GM18502 (cell line): ENCODE measurements around the gene CLMN.
"Not testable (repeated sequence)": the region's sequence is repeated elsewhere in the genome, so short reads cannot be mapped to it uniquely, and the experiment has no call there.

ENCODE experiments used
- ATAC-seq: cut with Tn5 transposase; IDR thresholded peaks from one replicate; pipeline ENCODE4 v1.9.1; 2021; ENCODE audit warnings: mild to moderate bottlenecking; ENCODE audit not compliant: unreplicated experiment, poor library complexity

Gene CLMN

GRCh38 chr14:95291859-95292542 lies 27.7 kb downstream of the CLMN start:
- ATAC-seq: no peak

- ATAC-seq: no peak
These were observed 28.8 kb downstream of the CLMN start for GRCh38 chr14:95290871-95291431.

DNA sequence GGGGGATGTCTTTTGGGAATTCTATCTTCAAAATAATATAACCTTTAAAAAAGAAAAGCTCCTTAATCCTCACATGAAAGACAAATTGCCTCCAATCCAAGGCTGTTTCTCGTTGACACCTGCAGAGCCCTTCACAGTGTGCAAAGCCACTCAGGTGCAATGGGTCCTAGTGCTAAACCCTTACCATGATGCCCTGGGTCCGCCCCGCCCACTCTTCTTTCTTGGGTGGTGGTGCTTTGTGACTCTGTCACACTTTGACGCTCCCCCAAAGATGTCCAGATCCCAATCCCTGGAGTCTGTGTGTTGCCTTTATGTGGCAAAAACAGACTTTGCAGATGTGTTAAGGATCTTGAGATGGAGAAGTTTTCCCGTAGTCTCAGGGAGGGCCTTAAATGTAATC lies 29.7 kb downstream of the CLMN start:
- no peak for ATAC-seq

DNA sequence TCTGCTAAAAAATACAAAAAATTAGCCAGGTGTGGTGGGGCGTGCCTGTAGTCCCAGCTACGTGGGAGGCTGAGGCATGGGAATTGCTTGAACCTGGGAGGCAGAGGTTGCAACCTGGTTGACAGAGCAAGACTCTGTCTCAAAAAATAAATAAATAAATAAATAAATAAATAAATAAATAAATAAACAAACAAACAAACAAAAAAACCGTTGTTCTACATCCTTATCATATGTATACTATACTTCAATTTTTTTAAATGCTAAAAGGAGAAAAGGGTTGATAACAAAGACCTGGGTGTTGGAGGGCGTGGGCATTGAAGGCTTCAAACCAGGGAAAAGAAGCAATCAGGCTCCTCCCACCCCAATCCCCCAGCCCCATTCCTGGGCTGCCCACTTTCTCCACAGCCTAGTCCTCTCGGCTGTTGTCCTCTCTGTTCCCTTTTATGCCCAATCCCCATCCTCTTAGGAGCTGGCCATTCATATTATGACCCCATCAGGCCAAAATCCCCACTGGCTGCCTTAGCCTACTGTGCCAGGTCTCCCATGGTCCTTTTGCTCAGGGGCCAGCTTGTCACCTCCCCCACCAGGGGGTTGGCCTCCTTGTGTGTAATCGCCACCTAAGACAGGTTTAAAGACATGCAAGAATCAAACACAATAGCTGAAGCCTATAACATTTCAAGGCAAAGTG lies 30.2 kb downstream of the CLMN start:
- no peak for ATAC-seq

DNA sequence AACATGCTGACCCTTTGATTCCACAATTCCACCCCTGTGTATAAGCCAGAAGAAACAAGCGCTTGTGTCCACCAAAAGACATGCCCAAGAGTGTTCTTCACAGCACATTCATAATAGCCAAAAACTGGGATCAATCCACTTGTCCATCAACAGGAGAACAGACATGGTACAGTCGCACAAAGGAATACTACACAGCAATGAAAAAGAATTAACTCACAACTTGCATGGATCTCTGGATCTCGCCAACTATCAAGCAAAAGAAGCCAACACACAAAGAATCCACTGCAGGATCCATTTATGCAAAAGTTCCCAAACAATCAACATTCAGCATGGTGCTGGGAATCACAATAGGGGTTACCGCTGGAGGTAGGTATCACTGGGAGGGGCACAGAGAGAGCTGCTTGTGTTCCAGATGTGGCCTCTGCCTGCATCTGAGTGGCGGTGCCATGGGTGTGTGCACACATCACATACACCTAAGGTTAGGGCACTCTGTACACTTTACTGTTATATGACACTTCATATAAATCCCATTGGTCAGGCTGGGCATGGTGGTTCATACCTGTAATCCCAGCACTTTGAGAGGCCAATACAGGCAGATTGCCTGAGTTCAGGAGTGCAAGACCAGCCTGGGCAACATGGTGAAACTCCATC lies 30.9 kb downstream of the CLMN start:
- no peak for ATAC-seq

DNA sequence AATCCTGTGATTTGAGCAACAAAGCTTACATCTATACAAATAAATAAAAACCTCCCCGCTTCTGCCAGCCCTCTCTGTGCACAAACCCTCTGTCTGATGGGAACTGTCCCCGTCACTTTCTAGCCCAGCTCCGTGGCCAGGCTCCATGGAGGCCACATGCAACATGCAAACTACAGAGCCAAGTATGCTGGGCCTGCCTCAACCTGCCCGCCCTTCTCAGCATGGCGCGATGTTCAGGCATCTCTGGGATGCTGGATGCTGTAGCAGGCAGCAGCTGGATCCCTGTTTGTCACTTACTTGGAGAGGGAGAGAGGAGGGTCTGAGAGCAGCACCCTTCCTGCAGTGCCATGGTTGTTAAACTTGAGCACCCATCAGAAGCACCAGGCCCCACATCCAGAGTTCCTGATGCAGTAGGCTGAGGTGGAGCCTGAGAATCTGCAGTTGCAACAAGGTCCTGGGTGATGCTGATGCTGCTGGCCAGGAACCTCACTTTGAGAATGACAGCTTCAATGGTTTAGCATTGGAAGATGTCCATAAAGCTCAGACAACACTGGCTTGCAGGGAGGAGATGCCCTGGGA lies 32.4 kb downstream of the CLMN start:
- no peak for ATAC-seq

DNA sequence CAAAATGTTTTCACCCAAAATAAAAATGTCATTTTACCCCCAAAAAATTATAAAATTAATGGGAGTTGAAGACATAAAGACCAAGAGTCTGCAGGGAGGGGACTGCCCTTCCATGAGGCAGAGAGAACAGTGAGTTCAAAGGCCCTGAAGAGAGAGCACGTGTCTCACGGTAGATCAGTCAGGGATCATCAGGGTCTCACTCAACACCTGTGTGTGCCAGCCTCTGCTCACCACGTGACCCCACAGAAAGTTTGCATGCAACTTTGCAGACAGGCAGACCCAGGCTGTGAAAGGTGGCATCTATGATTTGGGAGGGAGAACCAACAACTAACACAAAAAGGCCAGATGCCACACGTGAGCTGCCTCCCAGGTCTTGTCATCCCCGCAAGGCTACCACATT lies 33.1 kb downstream of the CLMN start:
- ATAC-seq: no peak

GRCh38 chr14:95285566-95285965 lies 34.1 kb downstream of the CLMN start:
- ATAC-seq: no peak

- ATAC-seq: not testable (repeated sequence)
These were observed 35.9 kb downstream of the CLMN start for GRCh38 chr14:95283802-95284201.

DNA sequence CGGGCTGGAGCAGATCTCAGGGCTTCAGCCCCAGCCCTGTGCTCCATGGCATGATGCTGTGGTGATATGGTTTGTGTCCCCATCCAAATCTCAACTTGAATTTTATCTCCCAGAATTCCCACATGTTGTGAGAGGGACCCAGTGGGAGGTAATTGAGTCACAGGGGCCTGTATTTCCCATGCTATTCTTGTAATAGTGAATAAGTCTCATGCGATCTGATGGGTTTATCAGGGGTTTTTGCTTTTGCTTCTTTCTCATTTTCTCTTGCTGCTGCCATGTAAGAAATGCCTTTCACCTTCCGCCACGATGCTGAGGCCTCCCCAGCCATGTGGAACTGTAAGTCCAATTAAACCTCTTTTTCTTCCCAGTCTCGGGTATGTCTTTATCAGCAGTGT lies 36.7 kb downstream of the CLMN start:
- not testable (repeated sequence) for ATAC-seq

DNA sequence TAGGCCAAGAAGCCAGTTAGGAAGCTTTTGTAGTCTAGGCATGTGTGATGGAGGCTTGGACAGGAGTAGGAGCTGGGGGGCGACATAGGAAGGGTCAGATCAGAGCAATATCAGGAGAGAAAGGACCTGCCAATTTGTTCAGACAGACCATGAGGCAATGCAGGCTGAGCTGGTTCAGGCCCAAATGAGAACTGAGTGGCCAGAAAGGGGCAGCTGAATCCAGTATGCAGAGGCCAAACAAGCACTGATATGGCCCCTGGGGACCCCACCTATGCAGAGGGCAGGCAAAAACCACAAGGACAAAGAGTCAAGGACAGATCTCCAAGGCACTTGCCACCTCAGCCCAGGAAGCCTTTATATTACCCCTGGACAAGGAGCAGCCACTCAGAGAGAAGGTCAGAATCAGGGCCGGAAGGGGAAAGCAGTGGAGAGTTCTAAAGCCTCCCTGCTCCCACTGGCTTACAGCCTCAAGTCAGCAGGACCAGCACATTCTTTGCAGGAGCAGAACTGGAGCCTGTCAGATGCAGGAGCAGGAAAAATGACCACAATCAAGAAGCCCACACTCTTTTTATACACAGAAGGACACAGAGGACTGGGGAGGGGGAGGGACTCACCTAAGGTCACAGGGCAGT lies 37.2 kb downstream of the CLMN start:
- ATAC-seq: no peak

- ATAC-seq: no peak
These were observed 38.0 kb downstream of the CLMN start for GRCh38 chr14:95281560-95282176.

DNA sequence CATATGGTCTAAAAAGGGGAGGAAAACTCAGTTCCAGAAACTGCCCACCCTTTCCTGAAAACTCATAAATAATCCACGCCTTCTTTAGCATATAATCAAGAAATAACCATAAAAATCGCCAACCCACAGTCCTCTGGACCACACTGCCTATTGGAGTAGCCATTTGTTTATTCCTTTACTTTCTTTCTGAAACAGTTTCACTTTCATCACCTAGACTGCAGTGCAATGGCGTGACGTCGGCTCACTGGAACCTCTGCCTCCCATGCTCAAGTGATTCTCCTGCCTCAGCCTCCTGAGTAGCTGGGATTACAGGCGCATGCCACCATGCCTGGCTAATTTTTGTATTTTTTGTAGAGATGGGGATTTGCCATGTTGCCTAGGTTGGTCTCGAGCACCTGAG lies 44.2 kb downstream of the CLMN start:
- no peak for ATAC-seq

- ATAC-seq: no peak
These were observed 44.8 kb downstream of the CLMN start for GRCh38 chr14:95274874-95275273.

- no peak for ATAC-seq
These were observed 45.4 kb downstream of the CLMN start for GRCh38 chr14:95274279-95274678.

GRCh38 chr14:95273001-95273978 lies 46.4 kb downstream of the CLMN start:
- ATAC-seq: no peak

- no peak for ATAC-seq
These were observed 47.7 kb downstream of the CLMN start for GRCh38 chr14:95272057-95272456.

DNA sequence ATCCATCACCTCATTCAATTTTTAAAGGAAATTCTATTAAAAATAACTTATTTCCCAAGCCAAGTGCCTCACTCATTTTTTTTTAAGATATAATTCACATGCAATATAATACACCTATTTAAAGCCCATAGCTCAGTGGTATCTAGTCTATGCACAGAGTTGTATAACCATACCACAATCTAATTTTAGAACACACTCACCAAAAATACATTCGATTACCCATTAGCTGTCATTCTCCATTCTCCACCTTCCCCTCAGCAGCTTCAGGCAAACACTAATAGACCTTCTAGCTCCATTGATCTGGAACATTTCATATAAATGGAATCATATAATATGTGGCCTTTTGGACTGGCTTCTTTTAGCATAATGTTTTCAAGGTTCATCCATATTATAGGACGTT lies 49.5 kb downstream of the CLMN start:
- no peak for ATAC-seq

GRCh38 chr14:95269493-95269892 lies 50.2 kb downstream of the CLMN start:
- no peak for ATAC-seq
